Hepatic stellate cell (primary cell): Measurements from ENCODE around the gene SAMD14.

Experiments used
- DNase-seq: peaks from one replicate; pipeline ENCODE4 v3.0.0; 2011; ENCODE audit warnings: low spot score

SAMD14 gene

DNA sequence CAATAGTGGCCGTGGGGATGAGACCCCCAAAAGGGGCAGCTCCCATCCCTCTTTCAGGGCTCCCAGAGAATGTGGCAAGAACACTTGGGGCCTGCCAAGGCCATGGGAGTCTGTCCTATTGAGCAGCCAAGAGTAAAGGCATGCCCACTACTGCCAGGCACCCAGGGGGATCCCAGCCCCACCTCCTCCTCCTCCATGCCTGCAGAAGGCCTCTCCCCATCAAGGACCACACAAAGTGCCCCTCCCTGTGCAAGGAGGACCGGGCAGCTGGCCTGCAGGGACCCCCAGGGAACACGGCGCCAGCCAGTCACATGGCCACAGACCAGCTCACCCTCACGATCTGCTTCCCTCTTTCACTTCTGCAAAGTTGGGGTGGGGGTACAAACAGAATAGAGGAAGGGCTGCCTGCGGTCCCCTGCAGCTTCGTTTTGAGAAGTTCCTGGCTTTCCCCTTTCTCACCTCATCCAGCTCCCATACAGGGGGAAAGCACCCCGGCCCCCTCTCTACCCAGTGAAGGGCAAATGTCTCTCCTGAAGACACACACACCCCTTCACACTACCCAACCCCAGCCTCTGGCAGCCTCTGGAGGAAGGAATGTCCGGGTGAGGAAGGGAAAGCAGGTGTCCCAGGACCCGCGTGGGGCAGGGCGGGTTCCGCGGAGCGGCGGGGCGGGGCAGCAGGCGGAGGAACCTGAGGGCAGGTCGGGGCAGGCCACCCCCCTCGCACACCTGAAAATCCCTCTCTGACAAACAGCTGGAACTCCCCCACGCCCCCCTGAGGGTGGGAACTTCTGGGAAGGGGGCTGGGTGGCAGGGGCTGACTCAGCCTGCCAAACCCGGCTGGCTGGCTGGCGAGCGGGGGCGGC is 18.5 kb upstream of the SAMD14 start:
- DNase-seq = peak; percentile 86

DNA sequence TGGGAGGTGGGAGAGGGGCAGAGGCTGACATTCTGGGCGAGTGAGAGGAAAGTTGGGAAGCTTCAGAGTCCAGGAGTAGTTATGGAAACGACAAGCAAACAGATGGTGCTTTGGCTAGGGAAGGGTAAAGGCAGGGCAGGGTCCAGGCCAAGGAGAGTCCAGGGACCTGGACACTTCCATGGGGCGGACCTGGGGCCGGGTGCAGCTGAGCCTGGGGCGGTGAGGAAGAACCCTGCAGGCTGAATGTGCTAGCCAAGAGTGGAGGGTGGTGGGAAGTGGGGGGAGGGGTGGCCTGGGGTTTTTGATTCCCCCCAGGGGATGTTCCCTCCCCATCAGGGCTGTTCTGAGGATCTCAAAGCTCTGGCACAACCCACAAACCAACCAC is 17.9 kb upstream of the SAMD14 start:
- peak; percentile 82 for DNase-seq

DNA sequence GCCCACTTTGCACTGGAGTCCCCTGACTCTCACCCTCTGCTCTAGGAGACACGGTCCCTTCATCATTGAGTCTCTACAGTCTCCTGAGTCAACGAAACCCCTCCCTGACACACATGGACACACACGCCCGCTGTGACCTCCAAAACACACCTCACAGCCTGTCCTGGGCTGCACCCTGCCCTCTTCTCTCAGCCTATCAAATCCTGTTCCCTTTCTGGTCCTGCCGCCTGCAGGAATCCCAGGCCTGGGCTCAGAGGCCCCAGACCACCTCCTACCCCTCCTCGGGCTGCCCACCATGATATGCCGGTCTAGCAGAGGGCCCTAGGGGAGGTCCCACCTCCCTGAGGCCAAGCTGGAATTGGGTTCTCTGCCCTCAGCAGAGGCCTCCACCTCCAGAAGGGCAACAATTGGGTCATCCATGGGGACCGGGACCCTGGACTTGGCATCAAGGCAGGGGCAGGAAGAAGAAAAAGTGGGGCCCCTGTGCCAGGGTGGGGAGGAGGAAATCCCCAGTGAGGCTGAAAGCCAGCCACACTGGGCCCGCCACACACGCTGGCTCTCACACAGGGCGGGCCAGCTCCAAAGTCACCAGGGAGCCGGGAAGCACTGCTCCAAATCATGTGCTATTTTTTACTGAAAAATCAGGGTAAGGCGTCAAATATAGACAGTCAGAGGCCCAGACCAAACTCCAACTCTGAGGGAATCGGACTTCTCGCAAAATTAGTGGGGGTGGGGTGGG is 17.1 kb upstream of the SAMD14 start:
- no peak for DNase-seq

DNA sequence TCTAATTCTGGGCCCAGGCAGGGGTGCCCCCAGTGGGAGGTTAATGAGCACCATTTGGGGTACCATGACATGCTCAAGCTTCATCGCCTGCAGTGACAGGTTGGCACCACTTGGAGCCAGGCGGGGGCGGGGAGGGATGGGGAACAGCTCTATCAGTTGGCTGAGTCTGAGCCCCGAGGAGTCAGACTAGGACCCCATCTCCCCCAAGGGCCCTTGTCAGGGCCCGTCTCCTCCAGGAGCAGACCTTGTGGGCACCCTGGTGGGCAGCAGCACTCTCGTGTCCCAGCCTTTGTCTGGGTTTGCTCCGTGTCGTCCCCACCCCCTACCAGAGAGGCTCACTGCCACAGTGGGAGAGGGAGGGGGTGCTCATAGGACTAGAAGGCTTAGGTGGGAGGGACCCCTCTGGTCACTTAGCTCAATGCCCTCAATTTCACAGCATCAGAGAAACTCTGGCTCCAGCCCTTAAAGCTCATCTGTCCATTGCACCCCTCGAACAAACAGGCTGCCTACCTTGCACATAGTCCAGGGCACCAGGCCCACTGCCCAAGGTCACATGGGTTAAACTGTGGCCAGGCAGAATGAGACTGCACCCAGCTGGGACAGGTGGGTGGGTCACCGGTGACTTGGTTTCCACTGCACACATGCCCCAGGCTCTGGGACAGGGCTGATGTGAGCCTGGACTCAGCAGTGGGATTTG is 16.4 kb upstream of the SAMD14 start:
- no peak for DNase-seq

DNA sequence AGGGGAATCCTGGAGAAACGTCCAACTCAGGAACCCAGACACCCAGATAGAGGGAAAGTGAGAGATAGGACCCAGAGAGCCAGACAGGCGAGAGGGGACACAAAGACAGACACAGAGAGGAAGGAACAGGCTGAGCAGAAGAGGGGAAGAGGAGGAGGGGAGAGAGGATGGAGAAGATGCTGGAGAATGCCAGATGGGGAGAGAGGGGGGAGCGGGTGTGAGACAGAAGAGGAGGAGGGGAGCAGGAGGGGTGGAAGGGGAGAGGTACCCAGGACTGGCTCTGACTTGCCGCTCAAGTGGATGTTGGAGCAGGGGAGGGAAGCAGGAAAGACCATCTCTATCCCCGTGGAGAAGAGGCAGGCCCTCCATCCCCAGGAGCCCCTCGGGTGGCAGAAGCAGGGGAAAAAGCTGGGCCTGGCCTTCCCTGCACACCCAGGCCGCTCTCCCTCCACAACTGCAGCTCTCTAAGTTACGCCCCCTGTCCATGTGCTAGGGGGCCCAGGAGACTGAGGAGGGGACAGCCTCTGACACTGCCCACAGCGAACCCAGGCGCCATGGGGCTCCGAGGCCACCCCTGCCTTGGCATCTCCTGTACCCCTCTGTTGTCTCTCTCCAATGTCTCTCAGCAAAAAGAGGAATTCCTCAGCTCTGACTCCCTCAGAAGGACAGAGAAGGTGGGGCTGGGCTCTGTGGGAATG is 15.7 kb upstream of the SAMD14 start:
- no peak for DNase-seq

DNA sequence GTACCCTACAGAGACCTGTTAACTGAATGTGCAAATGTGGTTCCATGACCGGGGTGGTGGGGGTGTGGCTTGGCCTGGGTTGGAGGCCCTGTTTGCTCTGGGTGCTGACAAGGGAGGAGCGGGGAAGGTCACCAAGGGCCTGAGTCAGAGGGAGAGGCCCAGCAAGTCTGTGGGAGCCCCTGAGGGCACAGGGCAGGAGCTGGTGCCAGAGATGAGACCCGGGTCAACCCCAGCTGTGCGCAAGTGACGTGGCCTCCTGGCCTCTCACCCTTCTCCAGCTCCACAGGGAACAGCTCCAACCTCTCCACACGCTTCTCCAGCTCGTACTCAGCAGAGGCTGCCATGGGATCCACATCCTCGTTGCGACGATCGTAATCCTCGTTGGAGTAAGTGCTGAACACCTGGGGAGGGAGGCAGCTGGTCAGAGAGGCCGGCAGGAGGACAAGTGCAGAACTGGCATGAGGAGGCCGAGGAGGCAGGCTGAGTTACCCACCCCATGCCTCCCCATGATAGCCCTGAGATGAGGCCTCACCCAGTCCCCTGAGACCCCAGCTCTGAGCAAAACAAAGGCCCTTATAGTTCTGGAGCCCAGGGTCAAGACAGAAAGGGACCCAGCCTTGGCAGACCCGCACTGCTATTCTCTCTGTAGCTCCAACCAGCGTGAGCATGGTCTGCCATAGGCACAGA is 15.0 kb upstream of the SAMD14 start:
- no peak for DNase-seq

DNA sequence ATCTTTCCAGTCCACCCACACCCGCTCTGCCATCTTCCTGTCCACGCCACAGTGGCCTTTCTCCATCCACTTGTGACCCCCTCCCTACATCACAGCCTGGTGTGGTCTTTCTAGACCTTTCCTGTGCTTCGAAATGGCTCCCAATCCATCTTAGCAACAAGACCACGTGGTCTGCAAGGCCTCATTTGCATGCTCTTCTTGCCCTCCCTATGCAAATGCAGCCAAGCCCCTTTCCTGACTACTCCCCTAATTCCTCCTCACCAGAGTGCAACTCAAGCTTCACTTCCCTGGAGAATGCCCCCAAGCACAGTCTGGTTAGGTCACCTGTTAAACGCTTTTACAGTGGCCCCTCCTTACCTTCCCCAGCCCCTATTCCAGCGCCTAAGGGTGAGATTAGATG is 14.4 kb upstream of the SAMD14 start:
- no peak for DNase-seq

DNA sequence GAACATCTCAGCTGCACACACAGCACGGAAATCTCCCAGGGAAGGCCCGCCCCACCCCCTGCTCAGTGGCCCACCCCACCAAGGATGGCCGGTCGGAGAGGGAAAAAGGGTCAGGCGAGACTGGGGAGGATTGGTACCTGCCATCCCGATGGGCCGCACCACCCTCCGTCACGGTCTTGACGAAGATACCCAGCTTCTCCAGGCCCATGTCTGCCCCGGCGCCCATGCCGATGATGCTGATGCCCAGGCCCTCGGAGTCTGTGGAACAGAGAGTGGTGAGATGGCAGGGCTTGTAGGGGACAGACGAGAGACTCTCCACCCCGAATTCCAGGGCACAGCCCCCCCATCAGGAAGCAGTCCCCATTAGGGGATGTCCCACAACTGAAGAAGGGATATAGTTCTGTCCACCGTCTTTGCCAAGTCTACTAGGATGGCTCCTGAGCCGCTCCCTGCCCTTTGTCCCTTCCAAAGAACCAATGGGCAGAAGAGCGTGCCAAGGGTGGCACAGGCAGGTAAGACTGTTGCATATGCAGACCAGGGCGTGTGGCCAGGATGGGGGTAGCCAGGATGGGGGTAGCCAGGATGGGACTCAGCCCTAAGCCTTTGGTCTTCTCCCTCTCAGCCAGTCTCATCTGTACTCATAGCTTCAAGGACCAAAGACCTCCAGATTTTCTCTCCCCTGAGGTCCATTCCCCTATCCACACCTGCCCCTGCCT is 13.7 kb upstream of the SAMD14 start:
- DNase-seq = no peak

DNA sequence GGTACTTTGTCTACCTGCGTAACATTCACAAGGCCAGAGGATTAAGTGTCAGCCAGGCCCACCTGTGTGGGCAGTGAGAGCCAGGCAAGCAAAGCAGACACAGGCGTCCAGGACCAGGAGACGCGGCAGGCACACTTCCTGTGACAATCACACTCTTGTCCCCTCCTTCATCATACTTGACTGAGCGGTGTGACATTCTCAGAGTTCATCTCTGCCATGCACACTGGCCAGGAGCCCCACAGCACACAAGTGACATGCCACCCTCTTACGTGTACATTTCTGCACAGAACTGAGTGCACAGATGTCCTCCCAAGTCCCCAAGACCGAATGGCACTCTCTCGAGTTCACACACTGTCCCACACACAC is 11.8 kb upstream of the SAMD14 start:
- DNase-seq = no peak

DNA sequence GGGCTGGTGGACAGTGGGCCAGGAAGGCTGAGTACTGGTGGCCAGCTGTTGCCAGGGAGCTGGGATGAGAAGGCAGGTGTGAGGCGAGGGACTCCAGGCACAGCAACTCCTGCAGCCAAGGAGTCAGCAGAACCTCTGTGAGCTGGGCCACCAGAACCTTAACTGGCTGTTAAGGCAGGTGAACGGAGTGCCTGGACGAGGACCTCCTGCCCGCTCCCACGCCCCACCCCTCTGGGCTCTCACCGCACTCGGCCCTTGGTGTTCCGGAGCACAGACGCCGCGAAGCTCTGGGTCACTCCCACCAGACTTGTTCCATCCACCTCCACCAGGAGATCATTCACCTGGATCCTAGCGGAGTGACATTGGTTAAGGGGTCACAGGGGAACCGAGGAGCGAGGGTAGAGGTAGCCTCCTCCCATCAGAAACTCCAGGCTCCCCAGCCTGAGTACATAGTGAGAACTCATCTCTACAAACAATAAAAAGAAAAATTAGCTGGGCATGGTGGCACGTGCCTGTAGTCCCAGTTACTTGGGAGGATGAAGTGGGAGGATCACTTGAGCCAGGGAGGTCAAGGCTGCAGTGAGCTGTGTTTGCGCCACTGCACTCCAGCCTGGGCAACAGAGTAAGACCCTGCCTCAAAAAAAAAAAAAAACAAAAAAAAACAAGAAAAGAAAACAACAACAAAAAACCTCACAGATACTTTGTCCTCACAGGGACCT is 11.2 kb upstream of the SAMD14 start:
- DNase-seq = no peak

DNA sequence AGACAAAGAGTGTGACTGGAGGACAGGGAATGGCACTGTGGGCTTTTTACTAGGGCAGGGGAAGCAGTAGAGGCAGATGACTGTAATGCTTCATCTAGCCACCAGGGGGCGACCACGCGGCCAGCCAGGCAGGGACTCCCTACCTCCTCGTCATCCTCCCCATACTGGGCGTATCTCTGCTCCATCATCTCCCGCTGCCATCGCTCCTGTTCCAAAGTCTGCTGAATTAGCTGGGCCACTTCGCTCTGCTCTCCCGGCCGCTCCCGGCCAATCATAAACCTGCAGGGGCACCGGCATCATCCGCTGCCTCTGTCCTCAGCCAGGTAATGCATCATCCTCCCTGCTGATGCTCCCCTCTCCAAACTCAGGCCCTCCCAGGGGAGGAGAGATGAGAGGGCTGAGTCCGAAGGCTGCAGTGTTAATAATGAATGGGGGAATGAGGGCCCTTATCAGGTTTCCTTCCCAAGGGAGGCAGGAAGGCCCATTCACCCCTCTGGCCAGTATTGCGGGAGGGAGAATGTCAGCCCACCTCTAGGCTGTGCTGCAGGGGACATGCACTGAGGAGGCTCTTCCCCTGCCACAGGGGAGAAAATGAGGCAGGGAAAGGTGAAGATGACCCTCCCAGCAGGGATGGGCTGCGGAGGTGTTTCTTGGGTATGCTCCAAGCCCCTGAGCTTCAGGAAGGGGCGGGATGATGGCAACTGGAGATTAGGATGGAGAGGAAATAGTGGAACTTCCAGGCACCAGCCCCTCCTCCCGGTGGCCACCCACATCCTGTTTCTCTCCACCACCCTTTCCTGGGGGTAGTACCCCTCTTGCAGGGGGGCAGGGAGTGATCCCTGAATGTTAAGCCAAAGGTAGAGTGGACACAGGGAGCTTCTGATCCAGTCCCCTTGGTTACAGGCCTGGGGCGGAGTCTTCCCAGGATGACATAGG is 10.3 kb upstream of the SAMD14 start:
- DNase-seq = peak; percentile 92

DNA sequence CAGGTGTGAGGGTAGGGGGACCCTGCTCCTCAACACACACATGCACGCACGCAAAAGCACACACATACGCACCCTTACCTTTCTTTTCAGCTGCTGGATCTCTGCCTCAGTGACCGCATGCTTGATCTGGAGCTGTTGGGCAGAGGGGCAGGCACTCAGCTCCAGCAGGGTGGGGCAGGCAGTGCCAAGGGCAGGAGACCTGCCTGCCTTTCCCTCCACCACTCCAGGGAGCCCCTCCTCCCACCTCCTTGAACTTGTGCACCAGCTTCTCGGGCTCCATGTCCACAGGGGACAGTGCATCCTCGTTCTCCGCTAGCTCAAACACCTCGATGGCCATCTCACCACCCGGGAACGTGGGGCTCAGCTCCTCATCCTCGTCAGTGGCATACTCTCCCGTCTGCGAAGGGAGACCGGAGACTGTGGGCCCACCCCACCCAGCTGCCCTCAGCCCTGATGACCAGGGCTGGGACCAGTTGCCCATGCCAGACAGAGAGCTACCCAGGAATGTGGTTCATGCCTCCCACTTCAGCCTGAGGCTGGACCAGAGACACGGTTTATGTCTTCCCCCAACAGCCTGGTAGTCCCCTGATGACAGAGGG is 9.3 kb upstream of the SAMD14 start:
- DNase-seq = no peak

DNA sequence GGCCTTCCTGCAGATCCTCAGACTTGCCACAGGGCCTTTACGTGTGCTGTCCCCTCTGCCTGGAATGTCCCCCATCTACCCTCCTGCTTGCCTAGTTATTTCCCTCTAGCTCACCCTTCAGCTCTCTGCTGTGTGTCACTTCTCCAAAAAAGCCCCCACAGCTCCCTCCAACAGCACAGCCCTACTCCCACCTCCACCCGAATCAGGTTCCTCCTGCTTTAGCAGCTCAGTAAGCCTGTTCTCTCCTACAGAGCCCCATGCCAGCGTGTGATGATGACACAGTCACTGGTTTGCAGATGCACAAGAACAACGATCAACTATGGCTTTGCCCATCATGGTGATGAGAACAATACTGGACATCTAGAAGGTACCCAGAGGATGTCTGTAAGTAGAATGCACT is 7.1 kb upstream of the SAMD14 start:
- no peak for DNase-seq

DNA sequence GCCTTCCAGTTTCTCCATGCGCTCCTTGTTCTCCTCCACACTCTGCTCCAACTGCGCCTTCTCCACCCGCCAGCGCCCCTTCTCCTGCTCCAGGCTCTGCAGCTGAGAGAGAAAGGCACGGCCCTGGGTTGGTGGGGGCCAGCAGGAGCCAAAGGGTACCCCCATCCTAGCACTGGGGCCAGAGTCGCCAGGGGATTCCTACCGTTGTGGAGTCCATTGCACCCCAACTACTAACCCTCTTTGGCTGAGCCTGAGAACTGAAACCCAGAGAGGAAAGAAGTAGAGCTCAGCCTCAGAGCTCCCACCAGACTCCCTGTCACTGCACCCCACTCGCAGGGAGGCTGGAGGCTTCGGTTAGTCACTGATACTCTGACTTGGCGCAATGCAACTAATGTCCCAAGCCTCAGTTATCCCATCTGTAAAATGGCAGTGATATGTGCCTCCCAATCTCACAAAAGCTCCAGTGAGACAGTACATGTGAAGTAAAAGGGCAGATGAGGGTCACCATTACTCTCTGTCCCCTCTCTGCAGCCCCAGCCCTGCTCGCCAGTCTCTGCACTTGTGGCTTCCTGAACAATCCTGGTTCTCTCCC is 6.2 kb upstream of the SAMD14 start:
- no peak for DNase-seq

DNA sequence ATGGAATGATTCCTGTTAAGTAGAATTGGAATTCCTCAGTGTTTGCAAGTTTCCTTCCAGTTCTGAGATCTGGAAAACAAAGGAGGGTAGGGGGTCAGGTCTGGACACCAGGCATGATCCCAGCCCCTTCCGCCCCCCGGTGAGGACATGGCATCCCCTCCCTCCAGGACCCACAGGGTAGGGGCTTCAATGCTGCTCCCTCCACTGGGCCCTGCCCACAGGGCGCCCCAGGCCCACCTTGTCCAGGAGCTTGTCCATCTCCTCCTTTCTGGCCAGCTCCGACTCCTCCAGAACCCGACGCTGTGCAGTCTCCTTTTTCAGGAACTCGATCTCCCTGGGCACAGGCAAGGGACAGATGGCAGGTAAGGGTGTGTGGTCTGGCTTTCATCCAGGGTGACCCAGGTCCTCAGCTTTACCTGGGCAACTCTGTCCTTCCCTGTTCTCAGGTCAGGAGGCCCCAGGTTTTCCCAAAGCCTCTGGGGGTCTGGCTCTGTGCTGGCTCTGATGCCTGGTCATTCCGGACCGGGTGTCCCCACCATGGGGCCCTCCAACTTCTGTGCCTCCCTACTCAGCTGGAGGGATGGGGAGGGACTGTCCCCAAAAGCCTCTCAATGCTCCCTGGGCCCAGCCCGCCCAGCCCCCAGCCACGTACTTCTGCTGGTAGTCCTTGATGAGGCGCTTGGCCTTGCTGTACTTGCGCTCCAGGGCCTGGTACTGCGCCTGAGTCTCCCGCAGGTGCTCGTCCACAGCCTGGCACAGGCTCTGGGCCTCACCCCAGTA is 5.5 kb upstream of the SAMD14 start:
- no peak for DNase-seq

DNA sequence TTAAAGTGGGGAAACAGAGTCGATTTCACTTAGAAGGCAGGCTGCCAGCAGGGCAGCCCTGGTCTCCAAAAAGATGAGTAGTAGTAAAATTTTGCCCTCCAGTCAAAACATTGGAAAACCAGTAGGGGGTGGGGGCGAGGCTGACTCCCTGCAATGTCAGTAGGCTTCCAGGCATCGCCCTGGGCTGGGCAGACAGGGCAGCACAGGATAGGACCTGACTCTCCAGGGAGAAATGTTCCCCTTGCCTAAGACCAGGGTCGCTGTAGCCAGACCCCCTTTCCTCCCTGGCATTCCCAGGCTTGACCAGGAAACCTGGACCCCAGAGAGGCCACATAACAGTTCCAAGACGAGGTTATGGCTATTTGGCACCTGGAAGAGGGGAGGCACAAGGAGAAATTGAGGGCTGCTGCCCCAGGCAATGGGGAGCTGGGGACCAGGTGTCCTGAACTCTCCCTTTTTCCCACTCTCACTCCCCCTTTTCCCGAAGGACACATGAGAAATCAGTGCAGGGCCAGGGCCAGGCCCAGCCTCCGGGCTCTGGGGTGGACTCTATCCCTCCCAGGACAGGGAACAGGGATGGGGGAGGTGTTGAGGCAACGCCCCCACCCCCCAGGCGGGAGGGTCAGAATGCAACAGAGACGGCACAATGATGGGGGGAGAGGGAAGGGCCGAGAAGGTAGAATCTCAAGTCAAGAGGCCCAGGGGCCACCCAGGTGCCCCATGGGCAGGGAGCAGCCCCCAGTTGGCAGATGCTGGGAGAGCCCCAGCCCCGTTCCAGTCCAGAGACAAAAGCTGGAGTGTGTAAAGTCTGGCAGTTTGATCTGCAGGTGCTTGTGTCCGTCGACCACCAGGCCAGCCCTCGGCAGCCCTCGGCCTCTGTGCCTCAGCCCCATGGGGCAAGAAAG is 4.5 kb upstream of the SAMD14 start:
- peak; percentile 60 for DNase-seq

DNA sequence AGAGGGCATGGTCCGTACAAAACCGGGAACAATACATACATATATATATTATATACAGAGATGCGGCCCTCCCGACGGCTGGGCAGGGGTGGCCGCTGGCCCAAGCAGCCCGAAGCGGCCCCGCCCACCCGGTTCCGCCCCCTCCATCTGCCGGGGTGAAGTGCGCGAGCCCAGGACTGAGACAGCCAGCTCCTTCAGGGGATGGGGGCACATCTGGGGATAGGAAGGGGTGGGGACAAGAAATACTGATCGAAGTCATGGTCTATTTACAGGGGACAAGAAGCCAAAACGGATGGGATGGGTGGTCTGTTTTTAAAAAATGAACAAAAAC is 3.8 kb upstream of the SAMD14 start:
- no peak for DNase-seq
